Activated B cell treated with CpG ODN at 0.5 μM for 24 hours (primary cell): ENCODE results near the gene SEMA4C. TPM values are rescaled to one million over a fixed set of nuclear protein-coding genes. Genes with fewer than 3 reads are reported as not detected.

ENCODE experiments used
- ATAC-seq: fragments of 200-7000 bp; cut with Tn5 transposase; one replicate; pipeline ENCODE4 v1.10.0; 2021; ENCODE audit warnings: low read depth, mild to moderate bottlenecking, moderate library complexity
- CTCF ChIA-PET: fragments of 350-600 bp; sonication (Branson Sonifier 250); formaldehyde crosslinking; loops from one replicate; lab custom pipeline; 2021; ENCODE audit warnings: antibody characterized with exemption; lab: Charles Lee
- POLR2A ChIA-PET: fragments of 350-600 bp; sonication (Branson Sonifier 250); formaldehyde crosslinking; loops from one replicate; lab custom pipeline; 2021; ENCODE audit warnings: antibody characterized with exemption; lab: Charles Lee
- DNase-seq: peaks from one replicate; pipeline ENCODE4 v3.0.0; 2022
- H3K27ac Mint-ChIP-seq: one replicate; pipeline ENCODE4 v1.8.0; 2020; ENCODE audit warnings: mixed read lengths
- H3K27me3 Mint-ChIP-seq: one replicate; pipeline ENCODE4 v1.8.0; 2021; ENCODE audit warnings: mixed read lengths
- H3K36me3 Mint-ChIP-seq: one replicate; pipeline ENCODE4 v1.8.0; 2021; ENCODE audit warnings: low read depth, mixed read lengths
- H3K4me1 Mint-ChIP-seq: one replicate; pipeline ENCODE4 v1.8.0; 2021; ENCODE audit warnings: mixed read lengths
- H3K4me3 Mint-ChIP-seq: one replicate; pipeline ENCODE4 v1.8.0; 2020; ENCODE audit warnings: mild to moderate bottlenecking, mixed read lengths
- H3K9me3 Mint-ChIP-seq: one replicate; pipeline ENCODE4 v1.8.0; 2020; ENCODE audit warnings: mixed read lengths
- CTCF ChIP-seq: fragments of 200-600 bp; IDR thresholded peaks from one replicate; pipeline ENCODE4 v1.8.0; 2022; ENCODE audit warnings: antibody characterized with exemption, mild to moderate bottlenecking
- intact Hi-C: fragments of 100-400 bp; cut with micrococcal nuclease; formaldehyde crosslinking; loops from one replicate; pipeline ENCODE4 v1.15.1; 2024
- total RNA-seq: library from RNA; stranded (reverse); gene quantifications from 2 replicates; pipeline ENCODE4 v1.2.3, GENCODE V29; 2022

Gene SEMA4C
- total RNA-seq, 1 donor from 2014 or later: 0.55 TPM

- Mint-ChIP-seq H3K4me1 (peaks cover 23% of the 10 kb centered on the region), H3K9me3 (no peaks in the 10 kb centered on the region), H3K4me3 (no peak overlapping the region), H3K27ac (no peak overlapping the region), H3K36me3 (no peaks in the 10 kb centered on the region), H3K27me3 (no peaks in the 10 kb centered on the region)
- DNase-seq (no peak), ATAC-seq (no peak)
- POLR2A ChIA-PET: no interaction called here
- CTCF ChIA-PET: no interaction called here
- intact Hi-C loops: no loop called here
- TF ChIP-seq CTCF: no peak
Observed at GRCh38 chr2:96916156-96916630, 46.3 kb upstream of the SEMA4C start.

- H3K4me1 Mint-ChIP-seq: peaks cover 23% of the 10 kb centered on the region
- intact Hi-C loops: no loop called here
- no peak for TF ChIP-seq CTCF
- no peak overlapping the region for H3K27ac Mint-ChIP-seq
- ChIA-PET CTCF (no interaction called here), POLR2A (no interaction called here)
- H3K4me3 Mint-ChIP-seq: peak overlapping the region; percentile 54
- DNase-seq: no peak
- ATAC-seq: no peak
- no peaks in the 10 kb centered on the region for H3K9me3 Mint-ChIP-seq
- no peaks in the 10 kb centered on the region for H3K36me3 Mint-ChIP-seq
- H3K27me3 Mint-ChIP-seq: no peaks in the 10 kb centered on the region
Observed at GRCh38 chr2:96914332-96914731, 44.5 kb upstream of the SEMA4C start.

GRCh38 chr2:96913398-96914202 lies 43.7 kb upstream of the SEMA4C start:
- H3K27ac Mint-ChIP-seq: no peak overlapping the region
- no peak for TF ChIP-seq CTCF
- ATAC-seq (peak; percentile 71), DNase-seq (no peak)
- peak overlapping the region; percentile 54 for H3K4me3 Mint-ChIP-seq
- H3K27me3 Mint-ChIP-seq: no peaks in the 10 kb centered on the region
- peaks cover 23% of the 10 kb centered on the region for H3K4me1 Mint-ChIP-seq
- no peaks in the 10 kb centered on the region for H3K9me3 Mint-ChIP-seq
- ChIA-PET CTCF (no interaction called here), POLR2A (no interaction called here)
- no peaks in the 10 kb centered on the region for H3K36me3 Mint-ChIP-seq
- intact Hi-C loops: loop anchor here (2.0 kb wide), 1 partner anchor 39 kb away; no protein-coding TSS in a partner anchor

GRCh38 chr2:96913117-96913397 lies 43.2 kb upstream of the SEMA4C start:
- no peak for TF ChIP-seq CTCF
- no peak overlapping the region for H3K27ac Mint-ChIP-seq
- no peaks in the 10 kb centered on the region for H3K36me3 Mint-ChIP-seq
- peaks cover 23% of the 10 kb centered on the region for H3K4me1 Mint-ChIP-seq
- H3K9me3 Mint-ChIP-seq: no peaks in the 10 kb centered on the region
- H3K4me3 Mint-ChIP-seq: peak overlapping the region; percentile 54
- no peak for ATAC-seq
- H3K27me3 Mint-ChIP-seq: no peaks in the 10 kb centered on the region
- CTCF ChIA-PET: no interaction called here
- intact Hi-C loops: loop anchor here (2.0 kb wide), 1 partner anchor 38 kb away; no protein-coding TSS in a partner anchor
- POLR2A ChIA-PET: no interaction called here
- no peak for DNase-seq

GRCh38 chr2:96912346-96913116 lies 42.7 kb upstream of the SEMA4C start:
- DNase-seq (no peak), ATAC-seq (no peak)
- ChIA-PET POLR2A (no interaction called here), CTCF (no interaction called here)
- TF ChIP-seq CTCF: no peak
- H3K36me3 Mint-ChIP-seq: no peaks in the 10 kb centered on the region
- intact Hi-C loops: loop anchor here (2.0 kb wide), 1 partner anchor 38 kb away; no protein-coding TSS in a partner anchor
- H3K4me3 Mint-ChIP-seq: no peak overlapping the region
- peaks cover 23% of the 10 kb centered on the region for H3K4me1 Mint-ChIP-seq
- H3K27ac Mint-ChIP-seq: no peak overlapping the region
- no peaks in the 10 kb centered on the region for H3K27me3 Mint-ChIP-seq
- H3K9me3 Mint-ChIP-seq: no peaks in the 10 kb centered on the region
